Left ventricle myocardium inferior (tissue), 1 donor: ENCODE measurements around the gene ADCY9. TPM values are rescaled to one million over a fixed set of nuclear protein-coding genes. Genes with fewer than 3 reads are reported as not detected.

Experiments
- DNase-seq: peaks from one replicate; pipeline ENCODE4 v3.0.0-alpha.2; 2020
- H3K27ac ChIP-seq: fragments of 200-600 bp; replicated peaks from 2 replicates; pipeline ENCODE4 v1.8.0; 2021
- H3K27me3 ChIP-seq: fragments of 200-600 bp; 2 replicates; pipeline ENCODE4 v1.8.0; 2021; ENCODE audit warnings: low read depth
- H3K36me3 ChIP-seq: fragments of 200-600 bp; 2 replicates; pipeline ENCODE4 v1.8.0; 2021
- H3K4me1 ChIP-seq: fragments of 200-600 bp; 2 replicates; pipeline ENCODE4 v1.8.0; 2021
- H3K4me3 ChIP-seq: fragments of 200-600 bp; 2 replicates; pipeline ENCODE4 v1.8.0; 2021; ENCODE audit warnings: mild to moderate bottlenecking, moderate library complexity
- H3K9me3 ChIP-seq: fragments of 200-600 bp; replicated peaks from 2 replicates; pipeline ENCODE4 v1.8.0; 2021
- CTCF ChIP-seq: fragments of 200-600 bp; IDR thresholded peaks from 2 replicates; pipeline ENCODE4 v1.8.0; 2021; ENCODE audit warnings: antibody characterized with exemption, mild to moderate bottlenecking, borderline replicate concordance
- intact Hi-C: fragments of 100-400 bp; cut with micrococcal nuclease; formaldehyde crosslinking; loops from one replicate; pipeline ENCODE4 v1.11.0; 2022
- total RNA-seq: library from RNA; stranded (reverse); fragmentation: NEBNext Ultra II Directional; extraction: Animal tissue kit (Norgen Biotek cat#: 25700); gene quantifications from one replicate; pipeline ENCODE4 v1.2.1, GENCODE V29; 2021
- donor health status: DM: no; HTN: yes; CAD: no; lungs with severe emphysema.

ADCY9 gene
- total RNA-seq, 1 donor from 2014 or later = 44.3 TPM

GRCh38 chr16:4097826-4098240, 18.4 kb downstream of the ADCY9 start:
- Histone ChIP-seq H3K27me3 (no peaks in the 10 kb centered on the region), H3K4me3 (no peak overlapping the region), H3K36me3 (no peaks in the 10 kb centered on the region), H3K4me1 (peaks cover 59% of the 10 kb centered on the region), H3K9me3 (no peaks in the 10 kb centered on the region), H3K27ac (no peak overlapping the region)
- intact Hi-C loops = no loop called here
- DNase-seq = no peak
- no peak for TF ChIP-seq CTCF

GRCh38 chr16:4096509-4096908, 19.7 kb downstream of the ADCY9 start:
- TF ChIP-seq CTCF = no peak
- intact Hi-C loops = no loop called here
- Histone ChIP-seq H3K9me3 (no peaks in the 10 kb centered on the region), H3K36me3 (no peaks in the 10 kb centered on the region), H3K27ac (peak overlapping the region; percentile 28), H3K4me1 (peaks cover 63% of the 10 kb centered on the region), H3K27me3 (no peaks in the 10 kb centered on the region), H3K4me3 (no peak overlapping the region)
- DNase-seq = no peak

- H3K9me3 ChIP-seq = no peaks in the 10 kb centered on the region
- H3K27me3 ChIP-seq = no peaks in the 10 kb centered on the region
- intact Hi-C loops = no loop called here
- peak overlapping the region; percentile 44 for H3K4me3 ChIP-seq
- peak overlapping the region; percentile 88 for H3K27ac ChIP-seq
- peaks cover 77% of the 10 kb centered on the region for H3K4me1 ChIP-seq
- no peaks in the 10 kb centered on the region for H3K36me3 ChIP-seq
- DNase-seq = no peak
- no peak for TF ChIP-seq CTCF
Measured at GRCh38 chr16:4094127-4094773, 22.0 kb downstream of the ADCY9 start.

GRCh38 chr16:4093495-4094126, 22.6 kb downstream of the ADCY9 start:
- TF ChIP-seq CTCF = no peak
- Histone ChIP-seq H3K27ac (peak overlapping the region; percentile 88), H3K9me3 (no peaks in the 10 kb centered on the region), H3K36me3 (no peaks in the 10 kb centered on the region), H3K27me3 (no peaks in the 10 kb centered on the region), H3K4me1 (peaks cover 78% of the 10 kb centered on the region), H3K4me3 (peak overlapping the region; percentile 44)
- intact Hi-C loops = no loop called here
- DNase-seq = peak; percentile 48

GRCh38 chr16:4092547-4093265, 23.5 kb downstream of the ADCY9 start:
- H3K9me3 ChIP-seq = no peaks in the 10 kb centered on the region
- no peaks in the 10 kb centered on the region for H3K36me3 ChIP-seq
- no peak for TF ChIP-seq CTCF
- H3K4me1 ChIP-seq = peaks cover 82% of the 10 kb centered on the region
- no peaks in the 10 kb centered on the region for H3K27me3 ChIP-seq
- no peak for DNase-seq
- peak overlapping the region; percentile 44 for H3K4me3 ChIP-seq
- intact Hi-C loops = no loop called here
- H3K27ac ChIP-seq = peak overlapping the region; percentile 88
